Endothelial cell of umbilical vein (primary cell): Measurements from ENCODE around the gene CHID1.

Experiments used
- POLR2AphosphoS5 ChIP-seq: IDR thresholded peaks from 2 replicates; pipeline ENCODE4 v1.6.1; 2012; ENCODE audit warnings: low read depth, mild to moderate bottlenecking, control low read depth, low read length, moderate library complexity; ENCODE audit not compliant: insufficient read depth
- TF ChIP-seq, protein P1 (sequence below), 2 donors: IDR thresholded peaks; 1 replicate in 1 of 2; 2 replicates in 1 of 2; pipeline ENCODE4 v1.5.1; 2011; ENCODE audit warnings: low read length in 2 of 2, mild to moderate bottlenecking in 2 of 2, moderate library complexity in 2 of 2, control low read depth in 1 of 2, inconsistent platforms in 1 of 2, low read depth in 1 of 2; ENCODE audit not compliant: insufficient read depth in 1 of 2; ENCODE audit errors: extremely low read depth in 1 of 2
- TF ChIP-seq, protein P2 (sequence below): IDR thresholded peaks from 2 replicates; pipeline ENCODE4 v1.6.1; 2011; ENCODE audit not compliant: insufficient read depth, insufficient read length

DNA sequence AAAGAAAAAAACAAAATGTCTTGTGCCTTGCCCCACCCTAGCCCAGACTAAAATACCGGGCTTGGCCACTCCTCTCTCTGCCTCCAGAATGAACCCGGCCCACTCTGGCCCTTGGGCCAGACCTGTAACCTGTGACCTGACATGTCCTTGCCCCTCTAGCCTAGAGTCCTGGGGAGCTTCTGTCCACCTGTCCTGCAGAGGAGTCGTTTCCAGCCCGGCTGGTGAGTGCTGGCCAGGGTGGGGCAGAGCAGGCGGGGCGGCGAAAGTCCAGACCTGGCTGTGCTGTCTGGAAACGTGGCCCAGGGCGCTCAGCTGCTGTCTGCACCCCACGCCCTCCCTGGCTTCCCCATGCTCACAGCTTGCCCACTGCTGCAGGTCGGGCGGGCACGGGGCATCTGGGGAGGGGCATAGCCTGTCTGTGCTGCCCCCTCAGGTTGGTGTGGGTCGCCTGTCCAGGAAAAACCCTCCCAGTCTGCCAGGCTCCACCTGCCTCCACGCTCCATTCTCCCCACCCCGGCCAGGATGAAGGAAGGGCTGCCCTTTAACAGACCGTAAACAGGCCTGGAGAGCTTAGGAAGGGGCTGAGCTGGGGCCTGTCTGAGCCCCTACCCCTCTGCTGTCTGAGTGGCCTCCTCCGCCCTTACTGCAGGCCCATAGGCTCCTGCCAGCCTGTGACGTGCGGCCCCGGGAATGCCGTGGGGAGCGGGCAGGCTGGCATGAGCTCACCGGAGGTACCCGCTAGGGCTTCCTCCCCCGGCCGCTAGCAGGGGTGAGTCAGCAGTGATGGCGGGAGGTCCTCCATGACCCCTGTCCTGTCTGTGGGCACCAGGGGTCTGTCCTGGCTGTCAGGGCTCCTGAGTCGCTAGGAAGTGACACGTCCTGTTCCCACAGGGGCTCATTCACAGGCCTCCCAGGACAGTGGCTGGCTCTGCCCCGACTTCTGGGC is 76.0 kb downstream of the CHID1 start:
- TF ChIP-seq, protein P1, sequence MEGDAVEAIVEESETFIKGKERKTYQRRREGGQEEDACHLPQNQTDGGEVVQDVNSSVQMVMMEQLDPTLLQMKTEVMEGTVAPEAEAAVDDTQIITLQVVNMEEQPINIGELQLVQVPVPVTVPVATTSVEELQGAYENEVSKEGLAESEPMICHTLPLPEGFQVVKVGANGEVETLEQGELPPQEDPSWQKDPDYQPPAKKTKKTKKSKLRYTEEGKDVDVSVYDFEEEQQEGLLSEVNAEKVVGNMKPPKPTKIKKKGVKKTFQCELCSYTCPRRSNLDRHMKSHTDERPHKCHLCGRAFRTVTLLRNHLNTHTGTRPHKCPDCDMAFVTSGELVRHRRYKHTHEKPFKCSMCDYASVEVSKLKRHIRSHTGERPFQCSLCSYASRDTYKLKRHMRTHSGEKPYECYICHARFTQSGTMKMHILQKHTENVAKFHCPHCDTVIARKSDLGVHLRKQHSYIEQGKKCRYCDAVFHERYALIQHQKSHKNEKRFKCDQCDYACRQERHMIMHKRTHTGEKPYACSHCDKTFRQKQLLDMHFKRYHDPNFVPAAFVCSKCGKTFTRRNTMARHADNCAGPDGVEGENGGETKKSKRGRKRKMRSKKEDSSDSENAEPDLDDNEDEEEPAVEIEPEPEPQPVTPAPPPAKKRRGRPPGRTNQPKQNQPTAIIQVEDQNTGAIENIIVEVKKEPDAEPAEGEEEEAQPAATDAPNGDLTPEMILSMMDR (IDR thresholded peaks at IDR 0.05; ENCODE audit: extremely low read depth in 1 of 2, insufficient read depth in 1 of 2, low read depth in 1 of 2, low read length in 2 of 2) = no peak
- TF ChIP-seq, protein P2, sequence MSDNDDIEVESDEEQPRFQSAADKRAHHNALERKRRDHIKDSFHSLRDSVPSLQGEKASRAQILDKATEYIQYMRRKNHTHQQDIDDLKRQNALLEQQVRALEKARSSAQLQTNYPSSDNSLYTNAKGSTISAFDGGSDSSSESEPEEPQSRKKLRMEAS = no peak
- TF ChIP-seq POLR2AphosphoS5 = peak; percentile 95
